ENCODE measurements around the gene GNAS. TPM values are rescaled to one million over a fixed set of nuclear protein-coding genes. Genes with fewer than 3 reads are reported as not detected.

GNAS gene
- total RNA-seq, 1 donor from 2014 or later: 1,425 TPM

GRCh38 chr20:58911309-58911708 is 58.8 kb downstream of the GNAS start:
- H3K4me3 Mint-ChIP-seq: no peak overlapping the region
- no peak overlapping the region for H3K27ac Mint-ChIP-seq (ENCODE audit: unreplicated experiment)

GRCh38 chr20:58911970-58912369 is 59.5 kb downstream of the GNAS start:
- H3K36me3 Mint-ChIP-seq (ENCODE audit: low read depth): peaks cover 42% of the 10 kb centered on the region
- TF ChIP-seq CTCF (conservative IDR thresholded peaks at IDR 0.05): no peak
- DNase-seq (ENCODE audit: low read depth, low spot score): no peak
- peaks cover 21% of the 10 kb centered on the region for H3K4me1 Mint-ChIP-seq
- no peaks in the 10 kb centered on the region for H3K9me3 Mint-ChIP-seq
- H3K27ac Mint-ChIP-seq (ENCODE audit: unreplicated experiment): no peak overlapping the region
- H3K4me3 Mint-ChIP-seq: no peak overlapping the region
- no peaks in the 10 kb centered on the region for H3K27me3 Mint-ChIP-seq (ENCODE audit: low read depth)

More at GRCh38 chr20:58911309-58911708, 58.8 kb downstream of the GNAS start:
- H3K9me3 Mint-ChIP-seq: no peaks in the 10 kb centered on the region
- TF ChIP-seq CTCF (conservative IDR thresholded peaks at IDR 0.05): no peak
- peaks cover 26% of the 10 kb centered on the region for H3K4me1 Mint-ChIP-seq
- no peak for DNase-seq (ENCODE audit: low read depth, low spot score)
- H3K27me3 Mint-ChIP-seq (ENCODE audit: low read depth): no peaks in the 10 kb centered on the region
- H3K36me3 Mint-ChIP-seq (ENCODE audit: low read depth): peaks cover 45% of the 10 kb centered on the region

GRCh38 chr20:58913079-58913478 is 60.6 kb downstream of the GNAS start:
- DNase-seq (ENCODE audit: low read depth, low spot score): no peak
- H3K9me3 Mint-ChIP-seq: no peaks in the 10 kb centered on the region
- peaks cover 37% of the 10 kb centered on the region for H3K36me3 Mint-ChIP-seq (ENCODE audit: low read depth)
- peaks cover 10% of the 10 kb centered on the region for H3K4me1 Mint-ChIP-seq
- H3K27ac Mint-ChIP-seq (ENCODE audit: unreplicated experiment): no peak overlapping the region
- TF ChIP-seq CTCF (conservative IDR thresholded peaks at IDR 0.05): no peak
- no peaks in the 10 kb centered on the region for H3K27me3 Mint-ChIP-seq (ENCODE audit: low read depth)
- H3K4me3 Mint-ChIP-seq: no peak overlapping the region

GRCh38 chr20:58918621-58919020 is 66.1 kb downstream of the GNAS start:
- Mint-ChIP-seq H3K36me3 (ENCODE audit: low read depth) (no peaks in the 10 kb centered on the region), H3K27me3 (ENCODE audit: low read depth) (no peaks in the 10 kb centered on the region), H3K27ac (ENCODE audit: unreplicated experiment) (no peak overlapping the region), H3K9me3 (no peaks in the 10 kb centered on the region), H3K4me3 (no peak overlapping the region), H3K4me1 (no peaks in the 10 kb centered on the region)
- no peak for TF ChIP-seq CTCF (conservative IDR thresholded peaks at IDR 0.05)
- DNase-seq (ENCODE audit: low read depth, low spot score): no peak

GRCh38 chr20:58921564-58921963 is 69.0 kb downstream of the GNAS start:
- Mint-ChIP-seq H3K36me3 (ENCODE audit: low read depth) (no peaks in the 10 kb centered on the region), H3K27ac (ENCODE audit: unreplicated experiment) (no peak overlapping the region), H3K4me1 (no peaks in the 10 kb centered on the region), H3K4me3 (no peak overlapping the region), H3K27me3 (ENCODE audit: low read depth) (no peaks in the 10 kb centered on the region), H3K9me3 (no peaks in the 10 kb centered on the region)
- DNase-seq (ENCODE audit: low read depth, low spot score): no peak
- TF ChIP-seq CTCF (conservative IDR thresholded peaks at IDR 0.05): no peak

- DNase-seq (ENCODE audit: low read depth, low spot score): no peak
- Mint-ChIP-seq H3K9me3 (no peaks in the 10 kb centered on the region), H3K27me3 (ENCODE audit: low read depth) (no peaks in the 10 kb centered on the region), H3K4me1 (no peaks in the 10 kb centered on the region), H3K36me3 (ENCODE audit: low read depth) (no peaks in the 10 kb centered on the region), H3K27ac (ENCODE audit: unreplicated experiment) (no peak overlapping the region), H3K4me3 (no peak overlapping the region)
- no peak for TF ChIP-seq CTCF (conservative IDR thresholded peaks at IDR 0.05)
Measured at GRCh38 chr20:58922036-58922435, 69.5 kb downstream of the GNAS start.

Data from neural crest cell (in vitro differentiated cells).